Rectal smooth muscle tissue (tissue), 1 donor: ENCODE results near the gene IZUMO1.
"Not testable (repeated sequence)": the region's sequence is repeated elsewhere in the genome, so short reads cannot be mapped to it uniquely, and the experiment has no call there.

Experiments used
- H3K27ac ChIP-seq: one replicate; pipeline ENCODE4 v1.7.0; 2013; ENCODE audit warnings: low read depth, low read length, inconsistent platforms
- H3K27me3 ChIP-seq: one replicate; pipeline ENCODE4 v1.7.0; 2013; ENCODE audit warnings: low read length; ENCODE audit not compliant: control insufficient read depth, insufficient read depth
- H3K36me3 ChIP-seq: one replicate; pipeline ENCODE4 v1.7.0; 2013; ENCODE audit warnings: low read length; ENCODE audit not compliant: control insufficient read depth, insufficient read depth
- H3K4me1 ChIP-seq: one replicate; pipeline ENCODE4 v1.7.0; 2013; ENCODE audit warnings: low read length; ENCODE audit not compliant: control insufficient read depth, insufficient read depth
- H3K4me3 ChIP-seq: one replicate; pipeline ENCODE4 v1.7.0; 2013; ENCODE audit warnings: low read length
- H3K9ac ChIP-seq: one replicate; pipeline ENCODE4 v1.7.0; 2013; ENCODE audit warnings: low read length

Gene IZUMO1

DNA sequence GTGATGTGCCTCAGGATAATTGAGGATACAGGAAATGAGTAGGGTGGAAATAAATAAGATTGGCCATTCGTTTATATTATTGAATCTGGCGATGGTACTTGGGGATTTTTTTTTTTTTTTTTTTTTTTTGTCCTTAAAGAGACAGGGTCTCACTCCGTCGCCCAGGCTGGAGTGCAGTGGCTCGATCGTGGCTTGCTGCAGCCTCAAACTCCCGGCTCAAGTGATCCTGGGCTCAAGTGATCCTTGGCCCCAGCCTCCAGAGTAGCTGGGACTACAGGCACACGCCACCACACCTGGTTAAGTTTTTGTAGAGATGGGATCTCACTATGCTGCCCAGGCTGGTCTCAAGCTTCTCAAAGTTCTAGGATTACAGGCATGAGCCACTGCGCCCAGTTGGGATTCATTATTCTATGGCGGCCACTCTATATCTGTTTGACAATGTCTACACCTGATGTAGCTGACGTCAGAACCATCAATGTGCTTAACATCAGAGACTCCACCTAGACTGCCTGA lies 24.5 kb downstream of the IZUMO1 start:
- Histone ChIP-seq H3K36me3 (no peaks in the 10 kb centered on the region), H3K27me3 (no peaks in the 10 kb centered on the region), H3K27ac (no peak overlapping the region), H3K4me3 (no peak overlapping the region), H3K9ac (no peak overlapping the region), H3K4me1 (peaks cover 5% of the 10 kb centered on the region)

DNA sequence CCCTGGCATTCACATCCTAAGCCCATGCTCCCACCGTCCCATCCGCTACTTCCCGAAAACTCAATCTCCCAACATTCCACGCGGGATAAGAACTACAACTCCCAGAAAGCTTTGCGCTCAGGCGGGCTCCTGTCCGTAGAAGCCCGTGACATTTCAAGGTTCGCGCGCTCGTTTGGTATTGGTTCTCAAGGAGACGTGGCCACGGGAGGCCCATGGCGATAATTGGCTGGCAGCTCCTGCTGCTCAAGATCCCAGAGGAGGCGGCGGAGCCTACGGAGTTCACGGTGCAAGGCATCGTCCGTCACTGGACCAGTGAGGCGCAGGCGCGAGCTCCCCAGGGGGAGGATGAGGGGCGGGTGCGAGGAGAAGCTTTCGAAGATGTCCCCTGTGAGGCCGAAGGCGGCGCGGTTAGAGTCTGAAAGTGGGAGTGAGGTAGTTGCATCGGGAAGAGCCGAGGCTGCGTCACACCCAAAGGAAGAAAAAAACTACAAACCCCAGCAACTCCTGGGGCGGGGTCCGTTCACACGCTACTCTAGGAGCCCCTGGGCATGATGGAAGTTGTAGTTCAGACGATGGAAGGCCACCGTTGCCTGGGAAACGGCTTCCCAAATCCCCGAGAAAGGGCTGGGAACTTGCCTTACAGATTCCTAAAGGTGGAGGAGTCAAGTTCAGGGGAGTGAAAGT lies 26.0 kb downstream of the IZUMO1 start:
- Histone ChIP-seq H3K36me3 (no peaks in the 10 kb centered on the region), H3K27ac (peak overlapping the region; percentile 93), H3K9ac (no peak overlapping the region)

DNA sequence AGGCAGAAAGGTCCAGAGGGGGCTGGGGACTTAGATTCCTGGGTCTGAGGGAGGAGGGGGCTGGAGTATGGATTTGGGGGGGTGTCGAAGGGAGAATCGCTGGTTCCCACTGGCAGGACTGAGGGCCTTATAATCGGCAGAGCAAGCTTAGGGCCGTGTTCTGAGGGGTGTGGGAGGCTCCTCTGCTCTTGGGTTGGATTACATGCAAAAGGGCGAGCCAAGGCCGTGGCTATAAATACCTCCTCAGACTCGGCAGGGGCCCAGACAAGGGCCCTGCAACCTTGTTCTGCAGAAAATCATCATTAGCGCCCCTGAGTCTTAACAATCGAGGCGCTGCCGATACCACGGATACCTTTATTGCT lies 26.5 kb downstream of the IZUMO1 start:
- Histone ChIP-seq H3K36me3 (no peaks in the 10 kb centered on the region), H3K4me3 (peak overlapping the region; percentile 87), H3K9ac (no peak overlapping the region), H3K27me3 (no peaks in the 10 kb centered on the region), H3K4me1 (peaks cover 9% of the 10 kb centered on the region), H3K27ac (peak overlapping the region; percentile 19)

More for the DNA sequence above, 26.0 kb downstream of the IZUMO1 start:
- Histone ChIP-seq H3K4me3 (peak overlapping the region; percentile 87), H3K27me3 (no peaks in the 10 kb centered on the region), H3K4me1 (peaks cover 5% of the 10 kb centered on the region)

DNA sequence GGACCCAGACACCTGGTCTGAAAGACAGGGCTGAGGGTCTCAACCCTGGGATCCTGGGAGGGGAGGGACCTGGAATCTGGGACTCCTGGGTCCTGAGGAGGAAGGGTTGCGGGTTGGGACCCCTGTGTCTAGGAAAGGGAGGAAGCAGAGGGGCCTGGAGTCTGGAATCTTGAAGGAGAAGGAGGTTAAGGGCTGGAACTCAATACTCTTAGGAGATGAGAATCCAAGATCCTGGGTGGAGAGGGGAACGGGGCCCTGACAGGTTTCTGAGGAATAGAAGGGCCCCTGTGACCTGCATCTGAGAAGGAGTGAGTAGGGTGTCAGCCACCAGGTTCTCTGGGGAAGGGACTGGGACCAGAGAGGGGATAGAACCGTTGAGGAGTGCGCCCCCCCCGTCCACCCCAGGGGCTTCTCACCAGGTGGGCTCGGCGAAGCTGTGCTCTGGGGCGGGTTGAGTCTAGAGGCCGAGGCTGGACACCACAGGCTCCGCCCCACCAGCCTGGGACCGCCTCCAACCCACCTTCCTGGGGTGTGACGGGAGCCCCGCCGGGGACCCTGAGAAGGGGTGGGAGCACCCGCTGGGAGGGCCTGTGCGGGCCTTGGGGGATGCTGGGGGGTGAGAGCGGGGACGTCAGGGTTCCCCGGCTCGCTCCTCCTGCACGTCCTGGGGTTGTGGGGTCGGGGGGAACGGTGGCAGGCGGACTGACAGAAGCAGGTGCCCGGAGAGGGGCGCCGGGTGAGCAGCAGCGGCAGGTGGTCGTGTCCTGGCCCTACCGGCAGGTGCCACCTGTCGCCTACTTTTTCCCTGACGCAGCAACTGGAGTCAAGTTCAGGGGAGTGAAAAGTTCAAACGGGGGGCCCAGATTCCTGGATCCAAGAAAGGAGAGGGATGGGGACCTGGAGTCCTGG lies 27.2 kb downstream of the IZUMO1 start, which contains the start of gene MAMSTR:
TSS of gene MAMSTR (minus strand) at position 463 of the 909 bp plus-strand sequence. CDS start 694 bp downstream, outside the sequence.
- H3K27me3 ChIP-seq, result no peaks in the 10 kb centered on the region
- no peak within 1 kb of the TSS for H3K9ac ChIP-seq
- peak within 1 kb of the TSS; percentile 19 for H3K27ac ChIP-seq
- H3K36me3 ChIP-seq, result no peaks in the 10 kb centered on the region
- peaks cover 13% of the 10 kb centered on the region for H3K4me1 ChIP-seq
- peak within 1 kb of the TSS; percentile 87 for H3K4me3 ChIP-seq

DNA sequence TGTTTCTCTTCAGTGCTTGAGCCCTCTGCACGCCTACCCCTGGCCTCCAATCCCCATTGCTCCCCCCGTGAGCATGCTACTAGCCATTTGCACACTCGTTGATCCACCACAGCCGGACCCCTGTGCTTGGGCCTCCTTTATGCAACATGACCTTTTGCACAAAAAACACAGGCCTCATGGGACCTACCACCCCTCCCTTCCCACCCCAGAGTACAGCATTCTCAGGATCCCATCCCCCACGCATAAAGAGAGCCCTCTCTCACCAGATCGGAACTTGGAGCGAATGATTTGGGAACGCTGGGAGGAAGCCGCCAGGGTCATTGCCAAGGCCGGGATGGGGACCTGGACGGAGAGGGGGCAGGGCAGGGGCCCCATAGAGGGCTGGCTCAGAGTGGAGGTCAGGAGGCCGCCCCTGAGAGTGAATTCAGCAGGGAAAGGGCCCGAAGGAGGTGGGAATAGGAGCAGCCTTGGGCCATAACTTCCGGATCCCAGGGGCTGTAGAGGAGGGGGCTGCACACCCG lies 27.9 kb downstream of the IZUMO1 start:
- H3K27ac ChIP-seq, result no peak overlapping the region
- H3K36me3 ChIP-seq, result no peaks in the 10 kb centered on the region
- no peak overlapping the region for H3K4me3 ChIP-seq
- H3K9ac ChIP-seq, result no peak overlapping the region
- peaks cover 14% of the 10 kb centered on the region for H3K4me1 ChIP-seq
- H3K27me3 ChIP-seq, result no peaks in the 10 kb centered on the region

GRCh38 chr19:48718106-48718505 lies 28.6 kb downstream of the IZUMO1 start:
- H3K9ac ChIP-seq, H3K27ac ChIP-seq, H3K36me3 ChIP-seq, H3K4me3 ChIP-seq, H3K27me3 ChIP-seq: not testable (repeated sequence)
- peaks cover 14% of the 10 kb centered on the region for H3K4me1 ChIP-seq

DNA sequence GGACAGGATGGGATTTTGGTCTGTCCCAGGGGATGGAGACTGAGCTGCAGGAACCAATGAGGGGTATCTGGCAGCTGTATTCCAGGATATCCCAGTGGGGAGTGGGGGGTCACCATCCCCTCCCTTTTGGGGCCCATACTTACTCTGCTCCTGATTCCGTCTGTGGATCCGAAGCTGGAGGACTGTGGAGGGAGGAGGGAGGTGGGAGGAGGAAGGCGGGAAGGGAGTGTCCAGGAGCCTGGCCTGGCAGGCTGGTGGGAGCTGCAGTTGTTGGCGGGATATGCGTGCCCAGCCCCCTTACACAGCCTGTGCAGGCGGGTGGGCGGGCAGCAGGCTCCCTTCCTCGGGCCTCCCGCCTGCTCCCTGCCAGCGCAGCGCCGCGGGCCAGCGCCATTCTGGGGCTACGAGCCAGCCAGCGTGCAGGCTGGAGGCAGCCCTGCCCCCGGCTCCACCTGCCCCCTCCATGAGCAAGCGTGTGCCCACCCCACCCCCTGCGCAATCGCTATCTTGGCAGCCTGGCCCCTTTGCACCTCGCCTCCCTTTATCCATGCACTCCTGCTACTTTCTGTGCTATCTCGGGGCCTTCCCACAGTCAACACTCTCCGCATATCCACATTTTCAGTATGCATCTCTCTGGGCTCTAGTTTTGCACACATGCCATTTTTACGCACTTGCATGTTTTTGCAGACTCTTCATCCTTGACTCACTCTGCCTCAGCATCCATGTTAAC lies 30.0 kb downstream of the IZUMO1 start:
- Histone ChIP-seq H3K9ac (no peak overlapping the region), H3K27ac (peak overlapping the region; percentile 77), H3K4me1 (peaks cover 14% of the 10 kb centered on the region), H3K36me3 (no peaks in the 10 kb centered on the region), H3K27me3 (no peaks in the 10 kb centered on the region), H3K4me3 (peak overlapping the region; percentile 49)

DNA sequence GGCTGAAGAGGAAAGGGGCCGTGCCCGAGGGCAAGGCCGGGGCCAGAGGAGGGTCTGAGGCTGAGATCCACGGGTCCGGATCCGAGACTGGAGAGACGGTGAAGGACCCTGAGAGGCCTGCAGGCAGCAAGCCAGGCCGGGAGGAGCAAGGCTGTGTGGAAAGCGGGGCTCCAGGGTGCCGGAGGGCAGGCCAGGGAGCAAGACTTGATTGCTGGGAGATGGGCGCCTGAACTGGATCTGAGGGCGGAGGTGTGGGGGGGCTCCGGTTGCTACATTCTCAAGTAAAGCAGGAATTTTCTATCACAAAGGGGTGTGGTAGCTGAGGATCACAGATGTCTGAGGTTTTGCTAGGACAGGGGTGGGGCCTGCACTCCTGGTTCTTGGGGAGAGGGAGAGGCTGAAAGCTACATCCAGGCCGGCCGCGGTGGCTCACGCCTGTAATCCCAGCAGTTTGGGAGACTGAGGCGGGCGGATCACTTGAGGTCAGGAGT lies 31.0 kb downstream of the IZUMO1 start:
- H3K4me1 ChIP-seq, result peaks cover 14% of the 10 kb centered on the region
- H3K27ac ChIP-seq, result peak overlapping the region; percentile 37
- no peaks in the 10 kb centered on the region for H3K27me3 ChIP-seq
- peak overlapping the region; percentile 35 for H3K4me3 ChIP-seq
- H3K9ac ChIP-seq, result no peak overlapping the region
- no peaks in the 10 kb centered on the region for H3K36me3 ChIP-seq

- H3K9ac ChIP-seq, result peak overlapping the region; percentile 38
- H3K4me1 ChIP-seq, result peaks cover 11% of the 10 kb centered on the region
- H3K4me3 ChIP-seq, result peak overlapping the region; percentile 72
- H3K27ac ChIP-seq, result peak overlapping the region; percentile 86
- H3K36me3 ChIP-seq, result no peaks in the 10 kb centered on the region
- no peaks in the 10 kb centered on the region for H3K27me3 ChIP-seq
These were observed 31.7 kb downstream of the IZUMO1 start for GRCh38 chr19:48714759-48715675.

DNA sequence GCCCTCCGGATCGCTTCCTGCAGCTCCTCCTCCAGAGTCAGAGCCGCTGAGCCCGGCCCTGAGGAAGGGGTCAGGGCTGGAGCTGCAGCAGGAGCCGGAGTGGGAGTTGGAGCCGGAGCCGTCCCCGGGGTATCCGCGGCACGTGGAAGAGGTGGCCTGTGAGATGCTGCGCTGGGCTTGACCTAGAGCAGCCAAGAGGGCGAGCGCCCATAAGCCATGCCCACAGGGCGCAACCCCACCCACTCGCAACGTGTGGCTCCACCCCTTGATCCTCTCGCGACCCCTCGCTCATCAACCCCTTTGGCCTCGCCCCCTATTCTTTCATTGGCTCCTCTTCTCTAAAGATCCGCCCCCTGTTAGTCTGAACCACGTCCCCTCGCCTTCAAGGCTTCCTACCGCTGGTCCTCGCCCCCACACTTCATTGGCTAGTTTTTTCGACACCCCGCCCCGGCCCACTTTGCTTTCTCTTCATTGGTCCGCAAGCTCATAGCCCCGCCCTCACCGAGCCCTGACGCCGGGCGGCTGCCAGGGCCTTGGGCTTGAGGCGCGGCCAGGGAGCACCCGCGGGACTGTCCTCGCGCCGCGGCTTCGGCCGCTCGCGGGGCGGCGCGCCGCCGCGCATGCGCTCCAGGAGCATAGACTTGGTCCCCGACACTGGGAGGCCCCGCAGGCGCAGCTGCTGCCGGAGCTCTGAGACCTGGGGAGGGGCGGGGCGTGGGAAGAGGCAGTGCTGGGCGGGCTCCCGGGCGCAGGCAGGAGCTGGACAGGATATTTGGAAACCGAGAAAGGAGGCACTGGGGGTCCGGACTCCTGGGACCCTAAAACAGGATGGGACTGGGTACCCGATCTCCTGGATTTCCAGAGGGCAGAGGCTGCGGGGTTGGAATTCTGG lies 32.6 kb downstream of the IZUMO1 start:
- Histone ChIP-seq H3K27ac (peak overlapping the region; percentile 86), H3K27me3 (no peaks in the 10 kb centered on the region), H3K36me3 (no peaks in the 10 kb centered on the region), H3K4me1 (peaks cover 10% of the 10 kb centered on the region), H3K4me3 (peak overlapping the region; percentile 82), H3K9ac (peak overlapping the region; percentile 38)
